Measurements from ENCODE around the gene PCDHGA1. TPM values are rescaled to one million over a fixed set of nuclear protein-coding genes. Genes with fewer than 3 reads are reported as not detected.

The PCDHGA1 gene
- total RNA-seq, 2 experiments from 2014 or later = not detected

DNA sequence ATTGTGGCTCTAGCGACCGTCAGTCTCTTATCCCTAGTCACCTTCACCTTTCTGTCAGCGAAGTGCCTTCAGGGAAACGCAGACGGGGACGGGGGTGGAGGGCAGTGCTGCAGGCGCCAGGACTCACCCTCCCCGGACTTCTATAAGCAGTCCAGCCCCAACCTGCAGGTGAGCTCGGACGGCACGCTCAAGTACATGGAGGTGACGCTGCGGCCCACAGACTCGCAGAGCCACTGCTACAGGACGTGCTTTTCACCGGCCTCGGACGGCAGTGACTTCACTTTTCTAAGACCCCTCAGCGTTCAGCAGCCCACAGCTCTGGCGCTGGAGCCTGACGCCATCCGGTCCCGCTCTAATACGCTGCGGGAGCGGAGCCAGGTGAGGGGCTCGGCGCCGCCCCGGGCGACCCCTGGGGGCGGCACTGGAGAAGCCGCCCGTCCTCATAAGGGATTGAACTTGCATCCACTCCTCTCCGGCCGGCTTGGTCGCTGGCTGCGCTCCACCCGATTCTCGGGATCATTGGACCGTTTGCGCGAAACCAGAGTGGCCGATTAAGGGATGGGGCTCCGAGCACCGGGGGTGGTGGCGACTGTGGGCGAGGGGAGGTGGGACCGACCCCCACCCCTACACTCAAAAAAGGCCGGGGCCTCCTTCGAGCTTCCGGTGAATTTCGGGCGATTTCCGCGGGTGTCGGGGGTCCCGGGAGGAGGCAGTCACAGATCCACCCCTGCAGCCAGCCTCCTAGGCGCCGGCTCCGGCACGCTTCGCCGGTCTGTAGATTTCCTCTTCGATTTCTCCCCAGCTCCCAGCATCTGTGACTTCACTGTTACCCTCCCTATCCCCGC lies 161.2 kb downstream of the PCDHGA1 start:
- H3K27me3 Mint-ChIP-seq = peaks cover 76% of the 10 kb centered on the region
- POLR2A ChIA-PET = no interaction called here
- no peak for DNase-seq
- no peaks in the 10 kb centered on the region for H3K9me3 Mint-ChIP-seq
- intact Hi-C loops (cut with micrococcal nuclease) = no loop called here
- CTCF ChIA-PET = interaction anchor here (1.5 to 3.1 kb wide), 3 partner anchors 15 to 70 kb away, joined by 4 to 16 read pairs (median 6); no protein-coding TSS in a partner anchor
- peak overlapping the region; percentile 60 for H3K4me3 Mint-ChIP-seq
- no peak overlapping the region for H3K27ac Mint-ChIP-seq
- no peaks in the 10 kb centered on the region for H3K36me3 Mint-ChIP-seq
- H3K4me1 Mint-ChIP-seq (ENCODE audit: low read depth) = peaks cover 12% of the 10 kb centered on the region

DNA sequence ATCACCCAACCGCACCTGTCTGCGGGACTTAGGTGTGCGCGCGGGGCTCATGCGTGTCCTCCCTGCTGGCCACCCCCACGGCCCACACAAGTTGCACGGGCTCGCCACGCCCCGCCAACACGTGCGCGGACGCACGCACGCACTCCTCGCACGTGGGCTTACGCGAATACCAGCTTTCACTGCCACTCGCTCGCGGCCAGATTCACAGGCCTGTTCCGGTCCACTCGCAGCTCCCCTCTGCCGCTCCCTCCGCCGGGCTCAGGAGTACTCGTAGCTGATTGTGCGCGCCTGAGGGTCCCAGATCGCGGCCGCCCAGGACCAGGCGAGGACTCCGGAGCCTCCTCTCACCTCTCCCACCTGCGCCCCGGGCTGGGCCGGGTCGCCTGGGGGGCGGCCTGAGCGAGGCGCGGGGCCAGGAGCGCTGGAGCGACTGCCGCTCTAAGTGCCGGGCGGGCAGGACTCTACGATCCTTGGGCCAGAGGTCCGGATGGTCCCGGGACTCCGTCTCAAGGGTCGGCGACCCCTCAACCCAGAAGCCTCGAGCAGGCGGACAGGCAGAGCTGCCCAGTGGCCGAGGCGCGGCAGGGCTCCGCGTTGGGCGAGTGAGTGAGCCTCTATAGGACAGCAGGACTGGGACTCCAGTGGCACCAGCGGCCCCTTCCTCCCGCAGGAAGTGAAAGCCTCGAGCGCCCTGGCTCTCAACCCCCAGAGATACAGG lies 162.0 kb downstream of the PCDHGA1 start:
- POLR2A ChIA-PET = no interaction called here
- CTCF ChIA-PET = interaction anchor here (0.9 to 3.1 kb wide), 8 partner anchors 8 to 84 kb away, joined by 3 to 16 read pairs (median 4); partner anchors contain the start of genes PCDHGA10, PCDHGA12 and PCDHGB6
- H3K4me3 Mint-ChIP-seq = peak overlapping the region; percentile 60
- peaks cover 12% of the 10 kb centered on the region for H3K4me1 Mint-ChIP-seq (ENCODE audit: low read depth)
- no peaks in the 10 kb centered on the region for H3K9me3 Mint-ChIP-seq
- intact Hi-C loops (cut with micrococcal nuclease) = no loop called here
- DNase-seq = peak; percentile 30
- H3K27ac Mint-ChIP-seq = no peak overlapping the region
- H3K27me3 Mint-ChIP-seq = peaks cover 70% of the 10 kb centered on the region
- H3K36me3 Mint-ChIP-seq = no peaks in the 10 kb centered on the region

DNA sequence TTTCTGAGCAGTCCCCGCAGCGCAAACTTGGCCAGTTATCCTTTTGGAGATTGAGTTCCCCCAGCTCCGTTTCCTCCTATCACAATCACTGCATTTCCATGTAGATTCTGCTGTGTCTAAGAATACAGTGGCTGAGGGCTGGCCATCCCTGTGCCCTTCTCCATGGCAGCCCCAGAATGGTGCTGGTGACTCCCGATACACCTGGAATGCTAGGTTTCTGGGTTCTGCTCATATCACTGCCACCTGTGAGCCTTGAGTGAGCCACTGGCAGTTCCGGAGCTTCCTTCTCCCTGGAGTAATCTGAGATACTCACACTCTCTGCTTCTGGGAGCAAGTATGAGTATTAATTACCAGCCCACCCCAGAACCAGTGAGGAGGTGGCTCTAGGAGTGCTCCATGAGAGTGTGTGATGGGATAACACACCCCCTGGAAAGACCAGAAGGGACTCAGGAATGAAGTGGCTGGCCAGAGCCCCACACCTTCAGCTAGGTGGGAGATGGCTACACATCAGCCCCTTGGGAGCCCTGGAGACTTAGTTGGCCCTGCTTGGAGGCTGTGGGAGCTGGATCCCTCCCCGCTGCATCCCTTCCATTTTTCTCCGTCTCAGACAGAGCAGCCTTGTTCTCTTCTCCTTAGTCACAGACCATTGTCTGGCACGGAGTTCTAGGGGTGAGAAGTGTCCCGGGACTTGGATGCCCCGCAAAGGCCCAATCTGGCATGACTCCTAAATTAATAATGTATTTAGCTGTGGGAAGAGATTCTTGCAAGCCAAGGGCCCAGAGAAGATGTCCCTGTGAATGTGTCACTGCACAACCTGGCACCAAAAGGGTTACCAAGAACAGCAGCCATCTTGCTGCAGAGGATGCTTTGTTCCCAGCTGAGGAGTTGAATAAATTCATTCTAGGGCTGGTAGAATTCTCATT lies 163.4 kb downstream of the PCDHGA1 start:
- intact Hi-C loops (cut with micrococcal nuclease) = no loop called here
- Mint-ChIP-seq H3K4me1 (ENCODE audit: low read depth) (peaks cover 12% of the 10 kb centered on the region), H3K27ac (no peak overlapping the region), H3K4me3 (no peak overlapping the region), H3K36me3 (no peaks in the 10 kb centered on the region), H3K9me3 (no peaks in the 10 kb centered on the region), H3K27me3 (peaks cover 64% of the 10 kb centered on the region)
- CTCF ChIA-PET = interaction anchor here (0.7 to 3.1 kb wide), 11 partner anchors 10 to 409 kb away, joined by 3 to 16 read pairs (median 4); partner anchors contain the start of genes PCDHGA10 and PCDHGA12
- POLR2A ChIA-PET = no interaction called here
- no peak for DNase-seq

DNA sequence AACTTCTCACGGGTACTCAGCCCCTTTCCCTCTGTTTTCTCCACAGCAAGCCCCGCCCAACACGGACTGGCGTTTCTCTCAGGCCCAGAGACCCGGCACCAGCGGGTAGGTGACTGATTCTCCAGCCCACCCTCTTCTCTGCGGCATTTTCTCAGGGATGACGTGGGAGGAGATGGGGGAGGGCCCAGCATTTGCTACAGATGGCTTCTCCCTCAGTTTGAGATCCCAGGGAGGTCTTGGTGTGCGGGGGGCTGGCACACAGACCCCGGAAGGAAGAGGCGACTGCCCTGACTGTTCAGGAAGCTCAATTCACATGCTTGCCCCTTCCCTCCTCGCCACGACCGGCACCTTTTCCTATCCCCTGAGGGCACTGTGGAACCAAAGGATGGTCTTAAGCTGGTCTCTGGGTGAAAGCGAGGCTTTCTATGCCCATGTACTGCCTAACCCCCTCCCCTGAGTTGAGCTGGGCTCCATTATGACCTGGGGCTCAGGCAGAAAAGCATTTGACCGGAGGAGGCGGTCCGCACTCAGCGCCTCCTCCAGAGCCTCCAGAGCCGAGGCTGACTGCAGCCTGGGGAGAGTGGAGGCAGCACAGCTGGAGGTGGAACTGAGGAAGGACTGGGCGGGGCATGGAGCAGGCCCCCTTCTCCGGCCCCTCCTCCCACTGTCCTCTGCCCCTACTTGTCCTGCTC lies 164.6 kb downstream of the PCDHGA1 start:
- Mint-ChIP-seq H3K27ac (no peak overlapping the region), H3K4me1 (ENCODE audit: low read depth) (peaks cover 12% of the 10 kb centered on the region), H3K36me3 (no peaks in the 10 kb centered on the region), H3K9me3 (no peaks in the 10 kb centered on the region), H3K27me3 (peaks cover 58% of the 10 kb centered on the region), H3K4me3 (no peak overlapping the region)
- intact Hi-C loops (cut with micrococcal nuclease) = no loop called here
- DNase-seq = no peak
- ChIA-PET POLR2A (no interaction called here), CTCF (interaction anchor here (0.6 to 3.1 kb wide), 4 partner anchors 16 to 82 kb away, joined by 3 to 14 read pairs (median 5); partner anchors contain the start of gene PCDHGA10)

DNA sequence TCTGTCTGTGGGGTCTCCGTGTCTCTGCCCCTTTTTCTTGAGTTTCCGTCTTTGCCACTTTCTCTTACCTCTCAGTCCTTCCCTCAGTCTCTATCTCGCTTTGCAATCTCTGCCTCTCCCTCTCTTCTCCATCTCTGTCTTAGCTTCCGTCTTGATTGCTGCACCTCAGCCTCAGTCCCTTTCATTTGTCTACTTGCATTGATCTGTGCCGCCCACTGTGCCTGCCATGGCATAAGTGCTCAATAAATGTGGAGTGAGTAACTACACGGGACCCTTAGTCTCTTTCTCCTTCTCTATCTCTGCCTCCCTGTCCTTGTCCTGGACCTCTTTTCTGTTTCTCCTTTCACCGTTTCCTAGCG lies 165.1 kb downstream of the PCDHGA1 start:
- H3K4me3 Mint-ChIP-seq = no peak overlapping the region
- no peak for DNase-seq
- intact Hi-C loops (cut with micrococcal nuclease) = no loop called here
- ChIA-PET CTCF (interaction anchor here (0.6 to 3.1 kb wide), 4 partner anchors 17 to 82 kb away, joined by 3 to 14 read pairs (median 5); partner anchors contain the start of gene PCDHGA10), POLR2A (no interaction called here)
- peaks cover 53% of the 10 kb centered on the region for H3K27me3 Mint-ChIP-seq
- no peaks in the 10 kb centered on the region for H3K36me3 Mint-ChIP-seq
- peaks cover 12% of the 10 kb centered on the region for H3K4me1 Mint-ChIP-seq (ENCODE audit: low read depth)
- H3K27ac Mint-ChIP-seq = no peak overlapping the region
- no peaks in the 10 kb centered on the region for H3K9me3 Mint-ChIP-seq

DNA sequence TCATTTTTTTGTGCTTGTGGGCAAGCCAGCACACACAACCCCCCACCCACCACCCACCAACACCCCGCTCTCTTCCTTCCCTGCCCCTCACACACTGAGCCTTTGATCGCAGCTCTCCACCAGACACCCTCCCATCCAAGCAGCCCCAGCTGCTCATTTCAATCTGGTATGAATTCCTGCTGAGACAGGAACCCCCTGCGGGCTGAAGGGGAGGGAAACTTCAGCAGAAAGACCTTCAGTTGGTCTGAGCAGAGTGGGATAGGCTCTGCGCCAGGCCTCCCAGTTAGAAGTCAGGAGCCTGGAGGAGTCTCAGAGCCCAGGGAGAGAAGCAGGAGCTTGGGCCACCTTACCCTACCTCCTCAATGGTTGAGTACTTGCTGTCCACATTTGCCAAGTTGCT lies 165.7 kb downstream of the PCDHGA1 start:
- ChIA-PET POLR2A (no interaction called here), CTCF (interaction anchor here (1.2 to 3.1 kb wide), 3 partner anchors 15 to 68 kb away, joined by 3 to 14 read pairs (median 4); no protein-coding TSS in a partner anchor)
- Mint-ChIP-seq H3K36me3 (no peaks in the 10 kb centered on the region), H3K27me3 (peaks cover 47% of the 10 kb centered on the region), H3K4me3 (no peak overlapping the region), H3K27ac (no peak overlapping the region), H3K4me1 (ENCODE audit: low read depth) (peaks cover 12% of the 10 kb centered on the region), H3K9me3 (no peaks in the 10 kb centered on the region)
- intact Hi-C loops (cut with micrococcal nuclease) = no loop called here
- DNase-seq = no peak

DNA sequence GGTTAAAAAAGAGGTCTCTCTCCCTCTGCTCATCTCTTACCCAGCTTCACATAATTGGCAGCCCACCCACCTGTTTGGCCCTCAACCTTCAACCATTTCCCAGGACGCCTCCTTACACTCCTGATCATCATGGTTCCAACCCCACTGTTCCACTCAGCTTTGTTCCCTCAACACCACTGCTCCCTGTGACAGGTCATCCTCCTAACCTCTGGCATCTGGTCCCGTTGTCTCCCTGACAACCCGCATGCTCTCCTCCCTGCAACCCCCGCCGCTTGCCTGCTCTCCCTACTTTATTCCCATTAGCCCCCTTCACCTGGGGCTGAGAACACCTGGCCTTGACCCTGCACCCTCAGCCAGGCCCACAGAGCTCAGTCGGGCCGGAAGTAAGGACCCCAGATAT lies 171.4 kb downstream of the PCDHGA1 start:
- CTCF ChIA-PET = interaction anchor here (0.8 to 1.3 kb wide), 4 partner anchors 10 to 62 kb away, joined by 3 read pairs; no protein-coding TSS in a partner anchor

DNA sequence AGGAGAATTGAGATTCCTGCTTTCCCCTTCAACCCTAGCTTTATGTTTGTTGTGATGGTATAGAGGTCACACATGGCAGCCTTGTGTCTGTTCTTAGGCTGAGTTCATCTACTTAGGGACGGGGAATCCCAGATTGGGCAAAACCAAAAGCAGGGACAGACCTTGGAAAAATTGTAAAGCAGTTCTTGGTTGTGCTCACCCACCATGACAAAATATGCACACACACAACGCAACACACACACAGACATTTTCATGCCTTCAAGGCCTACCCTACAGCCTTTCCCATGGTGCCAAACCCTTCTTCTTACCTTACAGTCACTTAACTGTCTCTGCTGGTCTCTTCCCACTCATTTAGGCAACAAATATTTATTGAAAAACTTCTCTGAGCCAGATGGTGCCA lies 173.4 kb downstream of the PCDHGA1 start:
- no peaks in the 10 kb centered on the region for H3K9me3 Mint-ChIP-seq
- DNase-seq = no peak
- ChIA-PET CTCF (no interaction called here), POLR2A (no interaction called here)
- no peaks in the 10 kb centered on the region for H3K36me3 Mint-ChIP-seq
- H3K27ac Mint-ChIP-seq = no peak overlapping the region
- H3K27me3 Mint-ChIP-seq = peaks cover 3% of the 10 kb centered on the region
- no peaks in the 10 kb centered on the region for H3K4me1 Mint-ChIP-seq (ENCODE audit: low read depth)
- intact Hi-C loops (cut with micrococcal nuclease) = no loop called here
- H3K4me3 Mint-ChIP-seq = no peak overlapping the region

More for the DNA sequence above, 171.4 kb downstream of the PCDHGA1 start:
- POLR2A ChIA-PET = no interaction called here
- no peaks in the 10 kb centered on the region for H3K36me3 Mint-ChIP-seq
- DNase-seq = no peak
- no peak overlapping the region for H3K27ac Mint-ChIP-seq
- intact Hi-C loops (cut with micrococcal nuclease) = no loop called here
- no peaks in the 10 kb centered on the region for H3K9me3 Mint-ChIP-seq
- H3K4me3 Mint-ChIP-seq = no peak overlapping the region
- no peaks in the 10 kb centered on the region for H3K4me1 Mint-ChIP-seq (ENCODE audit: low read depth)
- peaks cover 8% of the 10 kb centered on the region for H3K27me3 Mint-ChIP-seq

DNA sequence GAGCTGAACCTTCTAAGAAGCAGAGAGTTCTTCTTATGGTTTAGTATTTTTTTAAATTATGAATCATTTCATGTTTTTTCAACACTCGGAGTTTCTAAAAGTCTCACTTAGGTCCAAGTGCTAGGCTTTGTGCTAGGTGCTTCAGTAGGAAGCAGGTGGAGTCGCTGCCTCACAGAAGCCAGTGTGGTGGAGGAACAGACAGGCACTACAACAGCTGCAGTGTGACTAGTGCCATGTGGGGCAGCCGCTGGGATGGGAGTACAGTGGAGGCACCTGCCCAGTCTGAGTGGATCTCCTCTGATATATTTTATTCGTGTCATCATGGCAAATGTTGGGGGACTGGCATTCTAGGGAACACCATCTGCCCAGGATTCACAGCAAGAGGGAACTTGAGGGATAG lies 173.9 kb downstream of the PCDHGA1 start:
- Mint-ChIP-seq H3K4me3 (no peak overlapping the region), H3K27me3 (no peaks in the 10 kb centered on the region), H3K36me3 (no peaks in the 10 kb centered on the region), H3K9me3 (no peaks in the 10 kb centered on the region), H3K27ac (no peak overlapping the region), H3K4me1 (ENCODE audit: low read depth) (peaks cover 2% of the 10 kb centered on the region)
- no peak for DNase-seq
- POLR2A ChIA-PET = no interaction called here
- CTCF ChIA-PET = interaction anchor here (1.4 kb wide), 1 partner anchor 60 kb away, joined by 5 read pairs; no protein-coding TSS in a partner anchor
- intact Hi-C loops (cut with micrococcal nuclease) = no loop called here

DNA sequence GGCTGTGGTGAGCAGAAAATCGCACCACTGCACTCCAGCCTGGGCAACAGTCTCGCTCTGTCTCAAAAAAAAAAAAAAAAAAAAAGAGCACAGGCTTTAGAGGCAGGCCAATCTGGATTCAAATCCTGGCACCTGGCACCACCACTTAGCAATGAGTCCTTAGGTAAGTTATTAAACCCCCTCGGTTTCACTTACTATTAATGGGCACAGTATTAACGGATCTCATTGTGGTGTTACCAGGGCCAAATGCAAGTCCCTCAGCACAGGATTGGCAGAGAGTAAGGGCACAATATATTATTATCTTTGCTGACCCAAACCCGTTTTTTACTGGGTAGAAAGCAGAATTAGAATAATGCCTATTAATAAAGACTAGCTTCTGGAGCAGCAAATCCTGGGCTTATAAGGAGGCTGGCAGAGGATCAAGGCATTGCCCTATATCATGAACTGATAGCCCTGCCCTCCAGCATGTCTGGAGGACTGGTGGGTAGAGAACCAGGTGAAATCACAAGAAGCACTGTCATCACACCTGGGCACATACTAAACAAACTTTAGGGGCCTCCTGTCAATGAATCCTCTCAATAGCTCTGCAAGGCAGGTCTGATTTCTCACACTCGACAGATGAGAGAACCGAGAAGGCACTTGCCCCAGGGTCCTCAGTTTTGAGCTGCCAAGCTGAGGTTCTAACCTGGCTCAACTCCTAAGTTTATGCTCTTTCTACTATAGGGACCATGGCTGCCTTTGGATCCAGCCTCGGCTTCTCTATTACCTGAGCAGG lies 176.3 kb downstream of the PCDHGA1 start:
- H3K27me3 Mint-ChIP-seq = no peaks in the 10 kb centered on the region
- ChIA-PET CTCF (interaction anchor here (1.0 to 1.8 kb wide), 5 partner anchors 9 to 76 kb away, joined by 3 to 7 read pairs (median 4); partner anchors contain the start of gene PCDHGA12), POLR2A (interaction anchor here (0.7 kb wide), 1 partner anchor 51 kb away, joined by 3 read pairs; no protein-coding TSS in a partner anchor)
- no peak for DNase-seq
- H3K9me3 Mint-ChIP-seq = no peaks in the 10 kb centered on the region
- H3K4me1 Mint-ChIP-seq (ENCODE audit: low read depth) = peaks cover 6% of the 10 kb centered on the region
- H3K4me3 Mint-ChIP-seq = no peak overlapping the region
- no peak overlapping the region for H3K27ac Mint-ChIP-seq
- intact Hi-C loops (cut with micrococcal nuclease) = no loop called here
- no peaks in the 10 kb centered on the region for H3K36me3 Mint-ChIP-seq

Measured in activated CD4-positive, alpha-beta memory T cell treated with anti-CD3 and anti-CD28 coated beads for 36 hours (primary cell).